HL-60/S4 (cell line): Measurements from ENCODE around the gene FCHSD2.
"Not testable (repeated sequence)": the region's sequence is repeated elsewhere in the genome, so short reads cannot be mapped to it uniquely, and the experiment has no call there.

Experiments used
- in situ Hi-C: fragments of 300-500 bp; cut with MboI; formaldehyde crosslinking; loops from 2 replicates; pipeline ENCODE4 v1.14.3; 2022; ENCODE audit warnings: low sequenced_read_pairs

Gene FCHSD2

DNA sequence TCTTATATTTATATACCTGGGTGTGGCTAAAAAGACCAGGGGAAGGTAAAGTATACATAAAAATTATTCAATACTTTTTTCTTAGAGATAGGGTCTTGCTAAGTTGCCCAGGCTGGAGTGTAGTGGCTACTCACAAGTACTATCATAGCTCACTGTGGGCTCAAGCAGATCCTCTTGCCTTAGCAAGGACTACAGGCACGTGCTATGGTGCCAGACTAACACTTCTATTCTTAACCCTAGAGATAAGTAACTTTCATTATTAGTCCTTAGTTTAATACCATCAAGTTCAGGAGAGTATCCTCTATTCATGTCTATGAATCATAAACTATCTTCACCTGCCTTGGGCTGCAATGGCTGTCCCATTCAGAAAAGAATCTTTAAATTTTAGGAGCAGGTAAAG is 11.9 kb downstream of the FCHSD2 start:
- in situ Hi-C loops, result no loop called here

DNA sequence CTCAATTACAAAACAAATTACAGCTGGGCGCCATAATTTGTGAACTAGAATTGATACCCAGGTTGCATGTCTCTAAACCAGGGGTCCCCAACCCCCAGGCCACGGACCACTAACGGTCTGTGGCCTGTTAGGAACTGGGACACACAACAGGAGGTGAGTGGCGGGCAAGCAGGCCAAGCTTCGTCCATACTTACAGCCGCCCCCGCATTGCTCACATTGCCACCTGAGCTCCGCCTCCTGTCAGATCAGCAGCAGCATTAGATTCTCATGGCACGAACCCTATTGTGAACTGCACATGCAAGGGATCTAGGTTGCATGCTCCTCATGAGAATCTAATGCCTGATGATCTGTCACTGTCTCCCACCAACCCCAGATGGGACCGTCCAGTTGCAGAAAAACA is 12.9 kb downstream of the FCHSD2 start:
- in situ Hi-C loops, result no loop called here

DNA sequence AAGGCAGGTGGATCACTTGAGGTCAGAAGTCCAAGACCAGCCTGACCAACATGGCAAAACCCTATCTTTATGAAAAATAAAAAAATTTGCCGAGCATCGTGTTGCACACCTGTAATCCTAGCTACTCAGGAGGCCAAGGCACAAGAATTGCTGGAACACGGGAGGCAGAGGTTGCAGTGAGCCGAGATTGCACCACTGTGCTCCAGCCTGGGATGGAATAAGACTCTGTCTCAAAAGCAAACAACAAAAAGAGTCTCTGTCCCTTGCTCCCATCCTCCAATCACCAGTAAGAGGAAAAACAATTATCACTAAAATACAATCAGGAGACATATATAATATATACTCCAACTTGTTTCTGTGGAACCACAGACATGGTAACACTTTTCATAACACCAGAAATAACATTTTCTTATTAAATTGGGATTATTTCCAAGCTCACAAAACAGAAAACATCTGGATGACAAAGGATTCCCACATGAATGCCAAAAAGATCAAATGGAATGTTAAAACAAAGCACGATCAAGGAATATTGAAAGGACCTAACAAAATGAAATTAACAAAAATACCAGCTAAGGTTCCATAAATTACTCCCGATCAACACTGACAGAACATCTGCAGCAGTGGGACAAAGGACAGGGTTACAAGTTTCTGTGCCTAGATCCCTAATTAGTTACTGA is 15.2 kb downstream of the FCHSD2 start:
- in situ Hi-C loops, result no loop called here

DNA sequence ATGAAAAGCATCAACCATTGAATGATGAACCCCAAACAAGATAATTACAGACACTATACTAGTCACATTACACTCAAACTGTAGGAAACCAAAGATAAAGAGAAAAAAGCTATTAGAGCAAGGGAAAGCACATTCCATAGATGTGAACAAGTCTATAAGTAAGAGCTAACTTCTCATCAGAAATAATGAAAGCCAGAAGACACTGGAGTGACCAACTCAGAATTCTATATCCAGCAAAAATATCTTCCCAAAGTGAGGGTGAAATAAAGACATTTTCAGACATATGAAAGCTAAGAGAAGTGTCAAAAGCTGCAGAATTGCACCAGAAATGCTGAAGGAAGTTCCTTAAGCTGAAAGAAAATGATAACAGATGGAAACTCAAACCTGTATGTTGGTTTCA is 17.3 kb downstream of the FCHSD2 start:
- in situ Hi-C loops, result no loop called here

DNA sequence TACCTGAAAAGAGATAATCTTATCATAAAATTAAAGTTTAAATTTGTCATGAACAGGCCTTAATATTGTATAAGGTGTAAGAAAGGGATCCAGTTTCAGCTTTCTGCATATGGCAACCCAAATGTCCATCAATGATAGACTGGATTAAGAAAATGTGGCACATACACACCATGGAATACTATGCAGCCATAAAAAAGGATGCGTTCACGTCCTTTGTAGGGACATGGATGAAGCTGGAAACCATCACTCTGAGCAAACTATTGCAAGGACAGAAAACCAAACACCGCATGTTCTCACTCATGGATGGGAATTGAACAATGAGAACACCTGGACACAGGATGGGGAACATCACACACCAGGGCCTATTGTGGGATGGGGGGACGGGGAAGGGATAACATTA is 18.2 kb downstream of the FCHSD2 start:
- in situ Hi-C loops, result not testable (repeated sequence)

DNA sequence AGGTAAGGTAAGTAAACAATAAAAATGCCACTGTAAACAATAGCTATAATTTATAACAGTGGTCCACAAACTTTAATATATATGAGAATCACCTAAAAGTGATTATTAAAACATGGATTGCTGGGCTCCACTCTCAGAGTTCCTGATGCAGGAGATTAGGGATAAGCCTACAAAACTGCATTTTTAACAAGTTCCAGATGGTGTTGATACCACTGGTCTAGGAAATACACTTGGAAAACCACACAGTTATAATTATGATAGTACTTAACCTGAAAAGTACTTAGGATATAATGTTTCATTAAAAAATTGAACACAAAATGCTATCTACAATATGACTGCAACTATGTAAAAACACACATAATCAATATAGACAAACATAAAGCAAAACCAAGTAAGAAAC is 20.4 kb downstream of the FCHSD2 start:
- in situ Hi-C loops, result no loop called here

DNA sequence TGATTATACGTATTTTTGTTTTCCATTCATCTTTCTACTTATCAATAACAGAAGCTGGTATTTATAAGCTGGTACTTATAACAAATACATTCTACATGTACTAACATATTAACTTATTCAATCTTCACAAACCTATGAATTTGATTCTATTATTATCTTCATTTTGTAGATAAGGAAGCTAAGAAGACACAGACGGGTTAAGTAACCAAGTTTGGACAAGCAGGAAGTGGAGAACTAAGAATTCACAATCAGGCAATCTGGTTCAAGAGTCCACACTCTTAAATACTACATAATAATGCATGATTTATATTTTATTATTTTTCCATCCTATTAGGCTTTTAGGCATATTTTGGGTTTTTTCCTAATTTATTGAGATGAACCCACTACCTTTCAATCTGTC is 25.0 kb downstream of the FCHSD2 start:
- in situ Hi-C loops, result no loop called here

DNA sequence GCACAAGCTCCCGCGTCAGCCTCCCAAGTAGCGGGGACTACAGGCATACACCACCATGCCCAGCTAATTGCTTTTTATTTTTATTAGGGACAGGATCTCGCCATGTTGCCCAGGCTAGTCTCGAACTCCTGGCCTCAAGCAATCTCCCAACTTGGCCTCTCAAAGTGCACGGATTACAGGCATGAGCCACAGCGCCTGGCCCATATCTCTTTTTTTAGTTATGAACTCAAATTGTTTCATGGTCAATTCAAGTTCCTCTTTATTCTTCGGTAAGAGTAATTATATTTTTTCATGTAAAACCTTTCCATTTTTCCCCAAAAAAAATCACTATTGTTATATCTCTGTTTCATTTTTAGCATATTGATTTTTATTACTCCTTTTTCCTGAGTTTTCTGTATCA is 25.5 kb downstream of the FCHSD2 start:
- in situ Hi-C loops, result no loop called here

DNA sequence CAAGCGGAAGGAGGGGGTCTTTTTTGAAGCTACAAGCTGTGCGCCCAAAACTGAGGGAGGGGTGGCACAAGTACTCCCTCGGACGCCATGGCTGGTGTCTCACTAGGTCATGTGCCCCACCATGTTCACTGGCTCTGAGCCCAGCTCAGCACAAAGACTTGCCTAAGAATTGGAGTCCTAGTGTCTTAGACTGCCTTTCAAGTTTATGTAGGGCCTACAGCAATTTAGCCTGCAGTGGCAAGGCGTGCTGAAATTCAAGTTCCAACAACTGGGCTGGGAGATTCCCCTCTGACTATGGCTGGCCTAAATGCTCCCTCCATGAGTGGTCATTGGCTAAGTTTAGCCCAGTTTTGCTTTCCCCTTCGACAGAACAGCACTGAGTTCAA is 27.3 kb downstream of the FCHSD2 start:
- in situ Hi-C loops, result no loop called here

DNA sequence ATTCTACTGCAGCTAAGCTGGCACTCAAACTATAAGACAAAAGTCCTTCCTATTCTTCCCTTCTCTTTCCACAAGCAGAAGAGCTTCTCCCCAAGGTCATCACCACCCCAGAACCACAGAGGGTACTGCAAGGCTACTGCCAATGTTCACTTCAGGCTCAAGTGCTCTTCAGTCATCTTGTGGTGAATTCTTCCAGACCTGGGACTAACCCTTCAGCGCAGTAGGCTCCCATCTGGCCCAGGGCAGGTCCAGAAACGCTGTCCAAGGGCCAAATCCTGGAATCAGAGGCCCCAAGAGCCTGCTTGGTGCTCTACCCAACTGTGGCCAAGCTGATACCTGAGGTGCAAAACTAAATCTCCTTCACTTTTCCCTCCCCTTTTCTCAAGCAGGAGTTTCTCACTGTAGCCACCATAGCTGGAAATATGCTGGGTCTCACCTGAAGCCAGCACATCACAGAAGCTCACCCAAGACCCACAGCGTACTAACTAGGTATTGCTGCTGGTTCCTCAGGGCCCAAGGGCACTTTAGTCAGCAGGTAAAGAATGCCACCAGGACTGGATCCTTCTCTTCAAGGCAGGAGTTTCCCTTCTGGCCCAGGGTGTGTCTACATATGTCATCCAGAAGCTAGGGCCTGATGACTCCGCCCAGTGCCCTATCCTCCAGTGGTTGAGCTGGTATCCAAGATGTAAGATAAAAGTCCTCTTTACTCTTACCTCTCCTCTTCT is 27.8 kb downstream of the FCHSD2 start:
- in situ Hi-C loops, result no loop called here

DNA sequence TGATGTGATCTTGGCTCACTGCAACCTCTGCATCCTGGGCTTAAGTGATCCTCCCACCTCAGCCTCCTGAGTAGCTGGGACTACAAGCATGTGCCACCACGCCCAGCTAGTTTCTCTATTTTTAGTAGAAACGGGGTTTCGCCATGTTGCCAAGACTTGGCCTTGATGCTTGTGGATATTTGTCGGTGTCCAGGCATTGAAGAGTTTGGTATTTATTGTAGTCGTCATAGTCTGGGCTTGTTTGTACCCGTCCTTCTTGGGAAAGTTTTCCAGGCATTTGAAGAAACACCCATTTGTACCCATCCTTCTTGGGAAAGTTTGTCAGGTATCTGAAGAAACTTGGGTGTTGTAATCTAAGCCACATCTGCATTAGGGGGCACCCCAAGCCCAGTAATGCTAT is 28.7 kb downstream of the FCHSD2 start:
- in situ Hi-C loops, result no loop called here

DNA sequence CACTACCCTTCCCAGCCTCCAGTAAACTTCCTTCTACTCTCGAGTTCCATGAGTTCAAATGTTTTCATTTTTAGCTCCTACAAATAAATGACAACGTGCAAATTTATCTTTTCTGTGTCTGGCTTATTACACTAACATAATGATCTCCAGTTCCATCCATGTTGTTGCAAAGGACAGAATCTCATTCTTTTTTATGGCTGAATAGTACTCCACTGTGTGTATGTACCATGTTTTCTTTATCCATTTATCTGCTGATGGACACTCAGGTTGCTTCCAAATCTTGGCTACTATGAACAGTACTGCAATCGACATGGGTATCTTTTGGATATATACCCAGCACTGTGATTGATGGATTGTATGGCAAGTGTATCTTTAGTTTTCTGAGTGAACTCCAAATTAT is 34.5 kb downstream of the FCHSD2 start:
- in situ Hi-C loops, result no loop called here

DNA sequence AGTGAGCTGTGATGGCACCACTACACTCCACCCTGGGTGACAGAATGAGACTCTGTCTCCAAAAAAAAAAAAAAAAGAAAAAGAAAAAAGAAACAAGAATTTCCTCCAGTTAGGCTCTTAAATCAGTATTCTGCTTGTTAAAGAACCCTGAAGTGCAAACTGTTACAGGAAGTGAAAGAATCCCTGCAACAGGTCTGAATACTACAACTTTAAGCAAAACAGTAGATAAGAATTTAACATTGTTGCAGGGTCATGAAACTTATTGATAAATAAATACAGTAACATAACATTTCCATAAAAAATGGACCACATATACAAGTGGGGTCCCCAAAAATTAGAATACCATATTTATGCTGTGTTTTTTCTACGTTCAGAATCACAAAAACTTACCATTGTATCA is 35.8 kb downstream of the FCHSD2 start:
- in situ Hi-C loops, result no loop called here

DNA sequence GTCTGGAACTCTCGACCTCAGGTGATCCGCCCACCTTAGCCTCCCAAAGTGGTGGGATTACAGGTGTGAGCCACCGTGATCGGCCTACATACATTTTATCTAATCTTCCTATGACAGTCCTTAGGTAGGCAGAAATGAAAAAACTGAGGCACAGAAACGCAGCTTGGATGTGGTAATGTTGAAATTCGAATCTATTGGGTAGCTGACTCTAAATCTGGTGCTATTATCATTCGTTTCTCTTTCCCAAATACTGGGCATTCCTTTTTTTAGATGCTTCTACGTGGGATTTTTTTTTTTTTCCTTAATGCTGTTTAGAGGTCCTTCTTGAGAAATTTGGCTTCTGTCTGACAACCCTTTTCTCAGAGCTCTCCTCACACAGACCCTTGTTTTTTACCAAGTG is 41.5 kb downstream of the FCHSD2 start:
- in situ Hi-C loops, result no loop called here

DNA sequence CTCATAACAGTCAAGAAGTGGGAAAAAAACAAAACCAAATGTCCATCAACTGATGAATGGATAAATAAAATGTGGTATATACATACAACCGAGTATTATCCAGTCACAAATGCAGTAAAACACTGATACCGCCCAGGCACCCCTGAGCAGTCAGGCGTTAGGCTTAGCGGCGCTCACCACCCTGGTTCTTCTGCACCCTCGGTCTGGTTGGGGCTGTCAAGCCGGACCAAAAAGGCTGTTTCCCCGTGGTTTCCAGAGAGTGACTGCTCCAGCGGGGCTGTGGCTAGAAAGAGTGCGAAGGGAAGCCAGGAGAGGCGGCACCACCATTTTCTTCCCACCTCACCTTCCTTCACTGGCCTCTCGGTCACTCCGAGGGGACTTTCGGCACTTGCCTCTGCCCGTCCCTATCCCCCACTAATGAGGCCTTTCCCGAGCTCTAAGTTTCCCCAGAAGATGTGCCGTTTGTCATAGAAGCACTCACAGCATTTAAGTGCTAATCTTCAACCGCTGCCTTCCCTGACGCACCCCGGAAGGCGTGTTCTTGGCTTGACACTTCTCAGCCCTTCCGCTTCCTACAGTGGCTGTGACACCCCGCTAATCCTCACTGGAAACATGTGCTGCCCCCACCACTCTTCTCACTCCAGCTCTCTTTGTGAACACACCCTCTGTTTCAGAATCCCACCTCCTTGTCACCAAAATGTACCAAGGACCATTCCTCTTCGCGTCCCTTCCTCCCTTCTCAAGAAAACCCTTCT is 42.4 kb downstream of the FCHSD2 start:
- in situ Hi-C loops, result no loop called here

DNA sequence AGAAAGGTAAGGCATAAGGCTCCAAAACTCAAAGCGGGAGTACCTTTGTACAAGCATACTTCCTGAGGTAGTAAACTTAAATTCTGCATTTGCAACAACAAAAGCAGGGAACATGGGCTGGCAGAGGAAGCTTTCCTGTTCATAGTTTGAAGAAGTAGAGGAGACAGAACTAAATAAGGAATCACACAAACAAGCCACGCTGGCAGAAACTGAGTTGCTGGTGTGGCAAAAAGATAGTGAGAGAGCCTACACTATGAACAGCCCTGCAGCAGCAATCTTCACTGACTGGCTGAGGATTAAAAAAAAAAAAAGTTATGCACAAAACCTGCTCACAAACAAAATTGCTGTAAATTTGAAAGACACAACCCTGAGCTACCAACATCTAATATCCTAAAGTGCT is 46.5 kb downstream of the FCHSD2 start:
- in situ Hi-C loops, result no loop called here

DNA sequence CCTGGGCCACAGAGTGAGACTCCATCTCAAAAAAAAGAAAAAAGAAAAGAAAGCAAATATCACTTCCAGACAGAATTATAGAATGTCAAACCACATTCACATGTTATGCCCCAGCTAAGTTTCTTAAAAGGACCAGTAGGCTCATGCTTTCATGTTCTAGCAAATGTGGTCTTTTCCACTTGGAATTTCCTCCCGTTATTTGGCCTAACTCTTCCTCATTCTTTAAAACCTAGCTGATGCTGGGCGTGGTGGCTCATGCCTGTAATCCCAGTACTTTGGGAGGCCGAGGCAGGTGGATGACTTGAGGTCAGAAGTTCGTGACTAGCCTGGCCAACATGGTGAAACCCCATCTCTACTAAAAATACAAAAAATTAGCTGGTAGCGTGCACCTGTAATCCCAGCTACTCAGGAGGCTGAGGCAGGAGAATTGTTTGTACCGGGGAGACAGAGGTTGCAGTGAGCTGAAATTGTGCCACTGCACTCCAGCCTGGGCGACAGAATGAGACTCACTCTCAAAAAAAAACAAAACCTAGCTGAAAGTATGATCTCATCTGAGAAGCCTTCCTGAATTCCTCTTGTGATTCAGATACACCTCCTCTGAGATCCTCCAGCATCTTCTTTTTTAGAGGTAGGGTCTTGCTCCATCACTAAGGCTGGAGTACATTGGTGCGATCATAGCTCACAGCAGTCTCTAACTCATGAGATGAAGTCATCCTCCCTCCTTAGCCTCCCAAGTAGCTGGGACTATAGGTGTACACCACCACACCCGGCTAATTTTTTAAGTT is 50.4 kb downstream of the FCHSD2 start:
- in situ Hi-C loops, result no loop called here

DNA sequence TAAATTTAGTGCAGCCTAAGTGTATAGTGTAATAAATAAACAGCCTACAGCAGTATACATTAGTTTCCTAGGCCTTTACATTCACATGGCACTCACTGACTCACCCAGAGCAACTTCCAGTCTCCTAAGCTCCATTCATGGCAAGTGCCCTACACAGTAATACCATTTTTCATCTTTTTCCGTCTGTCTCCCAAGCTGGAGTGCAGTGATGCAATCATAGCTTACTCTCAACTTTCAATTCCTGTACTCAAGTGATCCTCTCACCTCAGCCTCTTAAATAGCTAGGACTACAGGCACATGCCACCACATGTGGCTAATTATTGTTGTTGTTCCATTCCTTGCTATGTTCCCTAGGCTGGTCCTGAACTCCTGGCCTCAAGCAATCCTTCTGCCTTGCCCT is 54.4 kb downstream of the FCHSD2 start:
- in situ Hi-C loops, result no loop called here

DNA sequence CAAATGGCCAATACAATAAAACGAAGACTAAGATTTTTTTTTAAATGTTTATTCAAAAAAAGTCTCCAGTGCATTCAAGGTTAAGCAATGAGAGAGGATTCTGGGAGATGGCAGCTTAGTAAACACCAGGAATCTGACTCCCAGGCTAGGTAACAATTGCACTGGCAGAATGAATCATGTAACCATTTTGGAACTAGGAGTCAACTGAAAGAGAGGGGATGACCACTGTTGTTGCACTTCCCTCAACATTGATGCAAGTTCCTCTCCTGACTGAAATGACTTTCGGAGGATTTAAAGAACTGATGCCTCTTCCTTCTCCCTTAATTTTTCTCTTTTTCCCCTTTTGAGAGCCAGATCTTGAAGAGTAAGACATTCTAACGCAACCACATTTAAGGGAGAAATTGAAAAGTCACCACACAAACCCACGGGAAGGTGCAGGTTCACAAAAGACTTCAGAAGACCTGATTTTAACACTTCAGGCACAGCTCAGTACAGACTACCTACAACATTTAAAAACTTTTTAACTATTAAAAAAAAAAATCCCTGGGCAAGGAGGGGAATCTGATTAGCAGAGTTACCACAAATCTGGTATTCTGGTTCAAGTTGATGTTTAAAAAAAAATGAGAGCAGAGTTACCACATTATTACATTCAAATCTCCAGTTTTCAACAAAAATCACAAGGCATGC is 56.8 kb downstream of the FCHSD2 start:
- in situ Hi-C loops, result no loop called here

DNA sequence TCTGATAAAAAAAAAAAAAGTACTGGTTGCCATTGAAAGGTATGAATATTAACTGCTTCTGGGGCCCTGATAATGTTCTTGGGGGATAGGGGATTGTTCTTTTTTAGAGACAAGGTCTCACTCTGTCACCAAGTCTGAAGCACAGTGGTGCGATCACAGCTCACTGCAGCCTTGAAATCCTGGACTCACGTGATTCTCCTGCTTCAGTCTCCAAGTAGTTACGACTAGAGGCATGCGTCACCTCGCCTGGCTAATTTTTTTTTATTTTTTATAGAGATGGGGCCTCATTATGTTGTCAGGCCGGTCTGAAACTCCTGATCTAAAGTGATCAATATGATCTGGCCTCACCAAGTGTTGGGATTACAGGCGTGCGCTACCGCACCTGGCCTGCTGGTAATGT is 63.5 kb downstream of the FCHSD2 start:
- in situ Hi-C loops, result no loop called here

DNA sequence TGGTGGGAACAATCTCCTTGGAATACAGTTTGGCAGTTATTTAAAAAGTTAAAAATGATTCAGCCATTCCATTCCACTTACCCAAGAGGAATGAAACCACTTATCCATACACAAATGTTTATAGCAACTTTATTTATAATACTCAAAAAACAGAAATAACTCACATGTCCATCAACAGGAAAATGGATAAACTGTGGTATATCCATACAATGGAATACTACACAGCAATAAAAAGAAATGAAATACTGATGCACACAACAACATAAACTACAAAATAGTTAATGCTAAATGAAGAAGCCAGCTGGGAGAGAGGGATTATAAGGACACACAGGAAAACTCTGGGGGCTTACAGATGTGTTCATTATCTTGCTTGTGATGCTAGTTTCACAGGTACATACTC is 64.7 kb downstream of the FCHSD2 start:
- in situ Hi-C loops, result no loop called here
